Hematopoietic multipotent progenitor cell treated with erythropoietin and hydrocortisone succinate and interleukin-3 and kit ligand, for 15 days (in vitro differentiated cells): ENCODE data around the gene CIRBP.
"Not testable (repeated sequence)": the region's sequence is repeated elsewhere in the genome, so short reads cannot be mapped to it uniquely, and the experiment has no call there.

Experiments used
- DNase-seq: peaks from one replicate; pipeline ENCODE4 v3.0.0-alpha.2; 2015; ENCODE audit warnings: low spot score

CIRBP gene

DNA sequence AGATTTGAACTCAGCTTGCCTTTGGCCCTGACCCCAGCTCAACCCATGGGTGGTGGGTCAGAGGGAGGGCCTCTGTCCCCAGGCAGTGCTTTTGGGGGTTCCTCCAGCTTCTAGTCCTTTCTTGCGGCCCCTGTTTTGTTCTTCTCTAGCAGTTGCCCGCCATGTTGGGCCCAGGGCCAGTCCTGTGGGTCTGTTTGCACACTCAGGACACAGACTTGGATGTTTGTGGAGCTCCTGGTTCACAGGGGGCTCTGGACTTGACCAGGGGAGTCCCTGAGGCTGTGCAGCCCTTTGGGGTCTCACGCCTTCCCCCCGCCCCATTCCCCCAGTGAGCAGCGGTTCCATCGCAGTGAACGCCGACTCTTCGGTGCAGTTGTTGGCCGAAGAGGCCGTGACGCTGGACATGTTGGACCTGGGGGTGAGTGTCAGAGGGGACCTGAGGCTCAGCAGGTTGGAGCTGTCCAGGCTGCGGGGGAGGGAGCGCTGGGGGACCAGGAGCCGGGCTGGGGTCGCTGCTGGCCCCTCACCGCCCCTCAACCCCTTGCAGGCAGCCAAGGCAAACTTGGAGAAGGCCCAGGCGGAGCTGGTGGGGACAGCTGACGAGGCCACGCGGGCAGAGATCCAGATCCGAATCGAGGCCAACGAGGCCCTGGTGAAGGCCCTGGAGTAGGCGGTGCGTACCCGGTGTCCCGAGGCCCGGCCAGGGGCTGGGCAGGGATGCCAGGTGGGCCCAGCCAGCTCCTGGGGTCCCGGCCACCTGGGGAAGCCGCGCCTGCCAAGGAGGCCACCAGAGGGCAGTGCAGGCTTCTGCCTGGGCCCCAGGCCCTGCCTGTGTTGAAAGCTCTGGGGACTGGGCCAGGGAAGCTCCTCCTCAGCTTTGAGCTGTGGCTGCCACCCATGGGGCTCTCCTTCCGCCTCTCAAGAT lies 25.1 kb upstream of the CIRBP start:
- peak; percentile 88 for DNase-seq

DNA sequence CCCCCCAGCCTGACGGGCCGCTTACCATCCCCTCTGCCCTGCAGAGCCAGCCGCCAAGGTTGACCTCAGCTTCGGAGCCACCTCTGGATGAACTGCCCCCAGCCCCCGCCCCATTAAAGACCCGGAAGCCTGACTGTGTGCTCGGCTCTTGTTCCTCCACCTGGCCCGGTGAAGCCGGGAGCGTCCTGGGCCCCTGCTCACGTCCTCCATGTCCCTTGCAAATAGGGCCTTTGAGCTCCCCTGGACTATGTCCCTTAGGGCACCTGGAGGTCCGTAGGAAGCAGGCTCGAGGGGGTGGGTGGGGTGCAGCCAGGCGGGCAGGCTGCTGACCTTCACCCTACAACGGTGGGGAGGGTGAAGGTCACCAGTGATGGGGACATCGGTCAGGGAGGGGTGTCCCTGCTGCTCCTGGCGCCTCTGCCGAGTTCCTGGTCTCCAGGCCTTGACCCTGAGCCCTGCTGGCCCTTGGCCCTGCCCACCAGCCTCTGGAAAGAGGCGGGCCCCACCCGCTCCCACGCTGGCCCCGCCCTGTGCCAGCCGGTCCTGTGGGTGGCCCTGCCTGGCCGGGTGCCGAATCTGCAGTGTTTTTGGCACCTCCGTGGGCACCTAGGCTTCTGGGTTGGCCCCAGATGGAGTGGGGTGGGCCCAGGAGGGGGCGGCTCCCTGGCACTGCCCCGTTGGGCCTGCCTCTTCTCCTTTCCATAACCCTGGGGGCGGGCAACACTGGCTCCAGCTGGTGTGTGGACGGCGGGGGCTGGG lies 24.3 kb upstream of the CIRBP start:
- peak; percentile 90 for DNase-seq

DNA sequence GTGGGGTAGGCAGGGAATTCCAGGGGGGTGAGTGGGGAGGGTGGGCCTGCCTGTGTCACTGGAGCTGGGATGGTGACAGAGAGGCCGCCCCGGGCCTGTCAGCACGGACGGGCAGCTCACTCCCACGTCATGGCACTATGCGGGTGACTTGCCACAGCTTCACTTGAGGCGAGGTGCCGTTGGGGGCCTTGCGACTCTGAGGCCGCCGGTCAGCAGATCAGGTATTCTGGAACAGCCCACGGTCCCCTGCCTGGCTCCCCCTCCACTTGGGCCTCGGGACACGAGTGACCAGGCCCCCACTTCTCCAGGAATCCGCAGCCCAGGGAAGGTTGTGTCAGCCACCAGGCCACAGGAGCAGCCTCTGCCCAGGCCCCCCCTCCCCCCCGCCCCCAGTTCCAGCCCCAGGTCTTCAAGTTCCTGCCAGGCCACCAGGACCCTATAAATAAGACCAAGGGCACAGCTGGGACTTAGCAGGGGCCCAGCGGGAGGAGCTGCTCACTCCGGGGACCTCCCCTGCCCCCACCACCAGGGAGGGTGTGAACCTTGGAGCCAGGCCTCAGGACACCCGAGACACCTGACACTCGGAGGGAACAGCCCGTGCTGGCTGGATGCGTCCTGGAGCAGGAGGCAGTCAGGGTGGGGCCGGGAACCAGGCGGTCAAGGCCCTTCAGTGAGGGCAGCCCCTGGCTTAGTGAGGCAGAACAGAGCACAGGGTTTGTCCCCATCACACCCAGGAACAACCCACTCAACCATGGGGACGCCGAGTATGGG lies 23.5 kb upstream of the CIRBP start:
- no peak for DNase-seq

DNA sequence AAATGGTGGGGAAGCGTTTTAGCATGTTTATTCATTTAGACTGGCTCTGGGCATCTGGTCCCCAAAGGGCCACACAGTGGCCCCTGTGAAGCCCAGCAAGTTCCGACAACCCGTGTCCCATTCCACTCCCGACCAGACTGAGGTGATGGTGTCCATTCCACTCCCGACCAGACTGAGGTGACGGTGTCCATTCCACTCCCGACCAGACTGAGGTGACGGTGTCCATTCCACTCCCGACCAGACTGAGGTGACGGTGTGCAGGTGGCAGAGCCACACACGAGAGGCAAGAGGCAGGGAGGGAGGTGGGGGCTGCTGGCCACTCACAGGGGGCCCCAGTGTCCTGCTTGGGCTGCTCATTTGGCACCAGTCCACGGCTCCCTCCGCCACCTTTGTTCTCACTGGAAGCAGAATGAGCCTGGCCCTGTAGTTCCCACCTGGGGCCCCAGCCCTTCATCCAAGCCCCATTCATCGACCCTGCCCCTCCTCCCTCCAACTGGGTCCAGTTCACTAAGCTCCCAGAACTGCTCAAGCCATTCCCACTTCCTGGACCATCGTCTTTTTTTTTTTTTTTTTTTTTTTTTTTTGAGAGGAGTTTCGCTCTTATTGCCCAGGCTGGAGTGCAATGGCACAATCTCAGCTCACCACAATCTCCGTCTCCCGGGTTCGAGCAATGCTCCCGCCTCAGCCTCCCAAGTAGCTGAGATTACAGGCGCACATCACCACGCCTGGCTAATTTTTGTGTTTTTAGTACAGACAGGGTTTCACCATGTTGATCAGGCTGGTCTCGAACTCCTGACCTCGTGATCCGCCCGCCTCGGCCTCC lies 22.7 kb upstream of the CIRBP start:
- DNase-seq, result not testable (repeated sequence)

GRCh38 chr19:1247748-1248138 lies 21.4 kb upstream of the CIRBP start:
- no peak for DNase-seq

- peak; percentile 57 for DNase-seq
These were observed 20.9 kb upstream of the CIRBP start, which contains the start of gene MIDN for GRCh38 chr19:1248139-1248785. Gene MIDN, plus strand, starts transcription at chr19:1248583. Its CDS starts 1,714 bp downstream, at chr19:1250297.

- peak; percentile 82 for DNase-seq
These were observed 20.3 kb upstream of the CIRBP start for GRCh38 chr19:1248786-1249297.

- DNase-seq, result peak; percentile 93
These were observed 19.7 kb upstream of the CIRBP start for GRCh38 chr19:1249298-1249989.

GRCh38 chr19:1249990-1250436 lies 19.1 kb upstream of the CIRBP start:
- DNase-seq, result no peak

- DNase-seq, result no peak
These were observed 18.5 kb upstream of the CIRBP start for GRCh38 chr19:1250437-1251260.

DNA sequence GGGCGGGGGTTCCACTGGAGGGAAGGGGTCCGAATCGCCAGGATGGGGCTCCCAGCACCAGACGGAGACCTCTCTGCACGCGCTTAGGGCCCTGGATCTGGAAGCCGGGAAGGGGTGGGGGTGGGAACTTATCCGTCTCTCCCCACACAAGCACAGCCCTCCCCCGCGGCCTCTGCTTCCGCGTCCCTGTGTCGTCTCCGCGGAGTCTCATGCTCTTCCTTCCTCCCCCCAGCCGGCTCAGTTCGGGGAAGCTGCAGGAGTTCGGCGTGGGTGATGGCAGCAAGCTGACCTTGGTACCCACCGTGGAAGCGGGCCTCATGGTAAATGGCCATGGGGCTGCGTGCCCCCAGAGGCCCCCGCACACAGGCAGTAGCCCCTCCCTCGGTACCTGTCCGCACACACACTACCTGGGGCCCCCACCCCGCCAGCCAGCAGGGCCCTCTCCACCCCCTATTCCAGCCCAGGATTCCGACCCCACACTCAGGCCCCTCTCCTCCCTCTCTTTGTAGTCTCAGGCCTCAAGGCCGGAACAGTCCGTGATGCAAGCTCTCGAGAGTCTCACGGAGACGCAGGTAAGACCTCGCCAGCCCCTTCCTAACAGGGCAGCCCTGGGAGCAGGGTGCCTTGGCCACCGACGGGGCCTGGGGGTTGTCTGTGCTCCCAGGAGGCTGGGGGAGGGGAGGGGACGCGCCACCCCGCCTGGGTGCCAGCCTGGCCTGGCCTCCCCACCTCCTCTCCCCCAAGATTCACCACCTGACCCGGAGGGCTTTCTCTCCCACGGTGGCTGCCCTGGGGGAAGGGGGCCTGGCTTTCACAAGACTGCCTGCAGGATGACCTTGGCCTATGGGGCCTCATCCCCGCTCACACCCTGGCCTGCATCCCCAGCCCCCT lies 17.6 kb upstream of the CIRBP start:
- DNase-seq, result peak; percentile 59

DNA sequence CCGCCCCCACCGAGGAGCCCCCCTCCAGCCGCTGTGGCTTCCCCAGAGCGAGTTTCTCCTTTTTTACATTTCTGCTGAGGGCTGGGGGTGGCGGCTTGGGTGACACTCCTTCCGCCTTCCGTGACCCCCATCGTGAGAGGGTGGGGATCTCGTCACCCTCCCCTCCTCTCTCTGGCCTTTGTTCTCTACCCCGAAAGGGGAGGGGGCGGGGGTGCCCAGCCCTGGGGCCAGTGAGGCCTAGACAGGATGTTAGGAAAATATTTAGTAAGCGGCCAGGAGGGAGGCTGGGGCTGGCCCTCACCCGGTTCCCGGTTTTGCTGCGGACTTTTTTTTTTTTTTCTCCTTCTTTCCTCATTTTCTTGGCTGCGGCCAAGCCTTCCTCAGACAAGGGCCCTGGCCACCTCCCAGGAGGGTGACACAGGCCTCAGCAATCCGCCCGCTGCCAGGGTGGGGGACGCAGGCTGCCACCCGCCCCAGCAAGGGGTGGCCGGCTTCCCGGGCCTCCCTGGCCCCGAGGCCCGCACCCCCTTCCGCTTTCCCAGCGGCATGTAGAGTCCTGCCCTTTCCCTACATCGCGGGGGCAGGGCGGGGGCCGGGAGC lies 16.8 kb upstream of the CIRBP start:
- DNase-seq, result peak; percentile 56

GRCh38 chr19:1252821-1253513 lies 16.2 kb upstream of the CIRBP start:
- peak; percentile 75 for DNase-seq

- DNase-seq, result no peak
These were observed 15.5 kb upstream of the CIRBP start for GRCh38 chr19:1253514-1254080.

GRCh38 chr19:1254081-1254527 lies 15.0 kb upstream of the CIRBP start:
- no peak for DNase-seq

DNA sequence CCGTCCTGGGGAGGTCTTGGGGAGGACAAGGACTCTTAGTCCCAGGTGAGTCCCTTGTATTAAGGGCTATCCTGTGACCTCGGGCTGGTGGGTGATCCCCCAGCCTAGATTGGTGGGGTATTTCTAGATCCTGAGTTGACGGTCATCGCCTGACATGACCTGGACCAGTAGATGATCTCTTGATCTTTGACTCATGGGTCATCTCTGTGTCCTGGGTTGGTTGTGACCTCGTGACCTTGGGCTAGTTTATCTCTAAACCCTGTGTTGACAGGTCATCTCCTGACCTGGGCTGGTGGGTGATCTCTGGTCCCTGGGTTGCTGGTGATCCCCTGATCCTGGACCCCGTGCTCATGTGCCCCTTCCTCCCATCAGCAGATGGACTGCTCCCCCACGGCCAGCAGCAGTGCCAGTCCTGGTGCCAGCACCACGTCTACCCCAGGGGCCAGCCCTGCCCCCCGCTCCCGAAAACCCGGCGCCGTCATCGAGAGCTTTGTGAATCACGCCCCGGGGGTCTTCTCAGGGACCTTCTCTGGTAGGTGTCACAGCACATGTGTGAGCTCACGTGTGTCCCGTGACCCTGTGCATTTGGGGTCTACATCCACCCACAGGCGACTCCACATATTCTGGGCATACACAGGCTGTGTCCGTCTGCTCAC lies 14.5 kb upstream of the CIRBP start:
- no peak for DNase-seq
